Activated CD4-positive, alpha-beta memory T cell treated with anti-CD3 and anti-CD28 coated beads, Interleukin-2, amount 10 ng/mL, durations not matched to agents 7 days and 5 days (primary cell): ENCODE measurements around the gene CTU2. TPM values are rescaled to one million over a fixed set of nuclear protein-coding genes. Genes with fewer than 3 reads are reported as not detected.

Experiments
- CTCF ChIA-PET: fragments of 350-600 bp; sonication (Branson Sonifier 250); formaldehyde crosslinking; loops from one replicate; lab custom pipeline; 2021; ENCODE audit warnings: antibody characterized with exemption, inconsistent platforms; lab: Charles Lee
- POLR2A ChIA-PET: fragments of 350-600 bp; sonication (Branson Sonifier 250); formaldehyde crosslinking; loops from one replicate; lab custom pipeline; 2021; ENCODE audit warnings: antibody characterized with exemption; lab: Charles Lee
- DNase-seq: peaks from one replicate; pipeline ENCODE4 v3.0.0-alpha.2; 2020
- H3K27ac Mint-ChIP-seq: one replicate; pipeline ENCODE4 v1.8.0; 2021; ENCODE audit warnings: mild to moderate bottlenecking, mixed read lengths
- H3K27me3 Mint-ChIP-seq: one replicate; pipeline ENCODE4 v1.8.0; 2021; ENCODE audit warnings: mixed read lengths
- H3K36me3 Mint-ChIP-seq: one replicate; pipeline ENCODE4 v1.8.0; 2021; ENCODE audit warnings: low read depth, mixed read lengths
- H3K4me1 Mint-ChIP-seq: one replicate; pipeline ENCODE4 v1.8.0; 2021; ENCODE audit warnings: mixed read lengths
- H3K4me3 Mint-ChIP-seq: one replicate; pipeline ENCODE4 v1.8.0; 2021; ENCODE audit warnings: mild to moderate bottlenecking, mixed read lengths
- H3K9me3 Mint-ChIP-seq: one replicate; pipeline ENCODE4 v1.8.0; 2021; ENCODE audit warnings: mixed read lengths
- total RNA-seq, 2 experiments: library from RNA; stranded (reverse); gene quantifications; one replicate each; pipeline ENCODE4 v1.2.3, GENCODE V29; 2021

CTU2 gene
- total RNA-seq, 2 experiments from 2014 or later: 16.5 to 17.3 TPM

DNA sequence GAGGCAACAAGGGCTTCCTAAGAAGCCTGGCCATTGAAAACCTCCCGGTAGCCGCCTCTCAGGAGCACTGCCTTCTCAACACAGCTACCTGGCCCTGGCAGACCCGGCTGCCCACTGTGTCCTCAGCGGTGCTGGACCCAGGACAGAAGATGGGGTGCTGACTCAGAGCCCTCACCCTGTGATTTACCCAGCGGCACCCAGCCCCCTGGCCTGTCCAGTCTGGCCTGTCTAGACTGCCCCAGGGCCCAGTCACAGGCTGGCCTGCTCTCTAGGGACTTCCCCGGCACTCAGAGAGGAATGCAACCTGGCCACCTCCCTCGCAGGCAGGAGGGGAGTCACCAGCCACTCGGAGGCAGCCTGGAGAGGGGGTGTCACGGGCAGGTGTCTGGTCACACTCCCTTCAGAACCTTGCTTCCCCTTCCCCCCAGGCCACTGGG, 58.6 kb downstream of the CTU2 start:
- ChIA-PET CTCF (no interaction called here), POLR2A (no interaction called here)
- Mint-ChIP-seq H3K36me3 (peaks cover 18% of the 10 kb centered on the region), H3K27me3 (no peaks in the 10 kb centered on the region), H3K27ac (no peak overlapping the region), H3K4me1 (peaks cover 36% of the 10 kb centered on the region), H3K9me3 (no peaks in the 10 kb centered on the region), H3K4me3 (no peak overlapping the region)
- DNase-seq: no peak

Other genes starting within 250 kb of the CTU2 start
- 10 to 100 TPM; 75.9 to 78.6 TPM for gene ZC3H18, start 136.1 kb upstream of the CTU2 start, total RNA-seq
- under 1 TPM; 0.23 to 0.43 TPM for gene IL17C, start 67.9 kb upstream of the CTU2 start, total RNA-seq
- gene CYBA, start 55.5 kb upstream of the CTU2 start, total RNA-seq: 100 to 1,000 TPM; 580 to 588 TPM
- gene MVD, start 43.4 kb upstream of the CTU2 start, total RNA-seq: 100 to 1,000 TPM; 134 to 139 TPM
- gene SNAI3, start 20.0 kb upstream of the CTU2 start, total RNA-seq: 10 to 100 TPM; 16.5 to 16.6 TPM
- 100 to 1,000 TPM; 155 to 156 TPM for gene RNF166, start 95 bp upstream of the CTU2 start, total RNA-seq
- 100 to 1,000 TPM; 308 to 323 TPM for gene PIEZO1, start 78.7 kb downstream of the CTU2 start, total RNA-seq
- gene CDT1, start 97.3 kb downstream of the CTU2 start, total RNA-seq: 100 to 1,000 TPM; 133 to 137 TPM
- 100 to 1,000 TPM; 129 to 136 TPM for gene APRT, start 105.4 kb downstream of the CTU2 start, total RNA-seq
- gene GALNS, start 150.4 kb downstream of the CTU2 start, total RNA-seq: 10 to 100 TPM; 35.2 to 38.2 TPM
- 10 to 100 TPM; 44.9 to 45.8 TPM for gene TRAPPC2L, start 150.6 kb downstream of the CTU2 start, total RNA-seq
- not detected for gene PABPN1L, start 160.2 kb downstream of the CTU2 start, total RNA-seq